IMR-90 (cell line): ENCODE measurements around the gene DIAPH1. TPM values are rescaled to one million over a fixed set of nuclear protein-coding genes. Genes with fewer than 3 reads are reported as not detected.
A peak's percentile ranks its signal among the peaks of the same experiment; 100 is the strongest.

Source experiments
- ATAC-seq: fragments of 200-7000 bp; cut with Tn5 transposase; 2 replicates; pipeline ENCODE4 v1.9.1; 2020; ENCODE audit warnings: low read depth, mild to moderate bottlenecking, moderate library complexity
- BruUV-seq: library from RNA; stranded (reverse); fragments of 400-500 nt; replicated peaks from 2 replicates; lab custom pipeline; 2021; lab: Mats Ljungman, UMichigan
- CTCF ChIA-PET: fragments of 300-600 bp; formaldehyde crosslinking; extraction: SDS; loops from one replicate; lab custom pipeline; 2021; ENCODE audit warnings: antibody characterized with exemption; lab: Yijun Ruan, JAX
- POLR2A ChIA-PET: fragments of 300-600 bp; sonication (Branson Sonifier 250); formaldehyde crosslinking; loops from one replicate; lab custom pipeline; 2022; ENCODE audit warnings: antibody characterized with exemption; ENCODE audit not compliant: unreplicated experiment; lab: Charles Lee
- DNase-seq: peaks from one replicate; pipeline ENCODE4 v3.0.0; 2013
- H2AFZ ChIP-seq: replicated peaks from 2 replicates; pipeline ENCODE3; 2013; ENCODE audit warnings: low read length, mild to moderate bottlenecking; ENCODE audit not compliant: poor library complexity
- H2AK5ac ChIP-seq: 2 replicates; pipeline ENCODE4 v1.6.1; 2013; ENCODE audit warnings: low read depth, low read length, inconsistent platforms
- H2AK9ac ChIP-seq: replicated peaks from 2 replicates; pipeline ENCODE3; 2013; ENCODE audit warnings: mild to moderate bottlenecking, low read depth, low read length, moderate library complexity; ENCODE audit not compliant: poor library complexity
- H2BK120ac ChIP-seq: 2 replicates; pipeline ENCODE4 v1.6.1; 2013; ENCODE audit warnings: low read depth, low read length, inconsistent platforms
- H2BK15ac ChIP-seq: 3 replicates; pipeline ENCODE4 v1.6.1; 2013; ENCODE audit warnings: low read depth, low read length, inconsistent platforms
- H2BK20ac ChIP-seq: 2 replicates; pipeline ENCODE4 v1.6.1; 2013; ENCODE audit warnings: low read depth, mild to moderate bottlenecking, inconsistent platforms, low read length, moderate library complexity
- H2BK5ac ChIP-seq: 2 replicates; pipeline ENCODE4 v1.6.1; 2013; ENCODE audit warnings: mild to moderate bottlenecking, low read depth, low read length, inconsistent platforms; ENCODE audit not compliant: poor library complexity, severe bottlenecking
- H3K14ac ChIP-seq: replicated peaks from 2 replicates; pipeline ENCODE4 v1.6.1; 2013; ENCODE audit warnings: low read depth, low read length, inconsistent platforms
- H3K18ac ChIP-seq: 2 replicates; pipeline ENCODE4 v1.6.1; 2013; ENCODE audit warnings: low read depth, low read length, control low read depth
- H3K23ac ChIP-seq: 2 replicates; pipeline ENCODE4 v1.6.1; 2013; ENCODE audit warnings: low read depth, low read length, inconsistent platforms
- H3K27ac ChIP-seq: 2 replicates; pipeline ENCODE4 v1.5.1; 2013; ENCODE audit warnings: mild to moderate bottlenecking, control low read depth, low read length; ENCODE audit not compliant: insufficient read depth
- H3K27me3 ChIP-seq: 2 replicates; pipeline ENCODE4 v1.6.1; 2013; ENCODE audit warnings: low read length; ENCODE audit not compliant: control insufficient read depth, insufficient read depth
- H3K36me3 ChIP-seq: 2 replicates; pipeline ENCODE4 v1.6.1; 2013; ENCODE audit warnings: low read length, mixed read lengths; ENCODE audit not compliant: control insufficient read depth, insufficient read depth
- H3K4ac ChIP-seq: 2 replicates; pipeline ENCODE4 v1.6.1; 2013; ENCODE audit warnings: low read depth, low read length, inconsistent platforms
- H3K4me1 ChIP-seq: 2 replicates; pipeline ENCODE4 v1.6.1; 2013; ENCODE audit warnings: low read length, mixed read lengths; ENCODE audit not compliant: control insufficient read depth, insufficient read depth
- H3K4me2 ChIP-seq: 2 replicates; pipeline ENCODE4 v1.6.1; 2013; ENCODE audit warnings: low read depth, mild to moderate bottlenecking, control low read depth, low read length, moderate library complexity
- H3K4me3 ChIP-seq: 2 replicates; pipeline ENCODE4 v1.5.1; 2013; ENCODE audit warnings: low read depth, mild to moderate bottlenecking, control low read depth, low read length, moderate library complexity; ENCODE audit not compliant: insufficient read depth
- H3K56ac ChIP-seq: 2 replicates; pipeline ENCODE4 v1.6.1; 2013; ENCODE audit warnings: low read length, inconsistent platforms; ENCODE audit not compliant: insufficient read depth; ENCODE audit errors: extremely low read depth
- H3K79me1 ChIP-seq, 2 experiments: 2 replicates each; pipeline ENCODE4 v1.6.1; 2013; ENCODE audit warnings: low read length in 2 of 2, inconsistent platforms in 1 of 2, low read depth in 1 of 2
- H3K9ac ChIP-seq: 2 replicates; pipeline ENCODE4 v1.6.1; 2013; ENCODE audit warnings: low read depth, low read length, control low read depth
- H3K9me1 ChIP-seq: 2 replicates; pipeline ENCODE4 v1.6.1; 2013; ENCODE audit warnings: low read length, inconsistent platforms; ENCODE audit not compliant: insufficient read depth
- H3K9me3 ChIP-seq: 2 replicates; pipeline ENCODE4 v1.6.1; 2013; ENCODE audit warnings: low read length; ENCODE audit not compliant: control insufficient read depth, insufficient read depth
- H4K20me1 ChIP-seq: 2 replicates; pipeline ENCODE4 v1.6.1; 2013; ENCODE audit warnings: low read length, inconsistent platforms; ENCODE audit not compliant: insufficient read depth
- H4K5ac ChIP-seq: 2 replicates; pipeline ENCODE4 v1.6.1; 2013; ENCODE audit warnings: mild to moderate bottlenecking, low read depth, low read length, control low read depth
- H4K8ac ChIP-seq, 2 experiments: 2 replicates each; pipeline ENCODE4 v1.6.1; 2013; ENCODE audit warnings: low read depth in 2 of 2, low read length in 2 of 2, control low read depth in 1 of 2, inconsistent platforms in 1 of 2
- H4K91ac ChIP-seq: 2 replicates; pipeline ENCODE4 v1.6.1; 2013; ENCODE audit warnings: low read depth, low read length, inconsistent platforms; ENCODE audit not compliant: insufficient read depth
- BHLHE40 ChIP-seq: fragments of 150-350 bp; IDR thresholded peaks from 2 replicates; pipeline ENCODE4 v1.6.1; 2016; ENCODE audit warnings: mild to moderate bottlenecking, low read depth, low read length
- CEBPB ChIP-seq: IDR thresholded peaks from 2 replicates; pipeline ENCODE4 v1.6.1; 2012; ENCODE audit warnings: low read depth, low read length, improper control_type of control experiment
- CTCF ChIP-seq: conservative IDR thresholded peaks from 2 replicates; pipeline ENCODE4 v1.5.1; 2012; ENCODE audit warnings: mild to moderate bottlenecking, low read depth, low read length, improper control_type of control experiment
- FOS ChIP-seq: fragments of 150-350 bp; IDR thresholded peaks from 2 replicates; pipeline ENCODE4 v1.6.1; 2016; ENCODE audit warnings: low read depth, low read length
- MAFK ChIP-seq: IDR thresholded peaks from 2 replicates; pipeline ENCODE4 v1.6.1; 2012; ENCODE audit warnings: low read depth, low read length, improper control_type of control experiment
- MAZ ChIP-seq: IDR thresholded peaks from 2 replicates; pipeline ENCODE4 v1.6.1; 2012; ENCODE audit warnings: low read depth, mild to moderate bottlenecking, low read length, improper control_type of control experiment, moderate library complexity, borderline replicate concordance
- MXI1 ChIP-seq: IDR thresholded peaks from 2 replicates; pipeline ENCODE4 v1.6.1; 2012; ENCODE audit warnings: low read depth, mild to moderate bottlenecking, low read length, moderate library complexity, borderline replicate concordance
- NFE2L2 ChIP-seq: fragments of 150-350 bp; IDR thresholded peaks from 2 replicates; pipeline ENCODE4 v1.6.1; 2016; ENCODE audit warnings: low read depth, mild to moderate bottlenecking, low read length
- POLR2A ChIP-seq: IDR thresholded peaks from 2 replicates; pipeline ENCODE4 v1.6.1; 2012; ENCODE audit warnings: mild to moderate bottlenecking, low read depth, low read length
- RAD21 ChIP-seq: IDR thresholded peaks from 2 replicates; pipeline ENCODE4 v1.6.1; 2012; ENCODE audit warnings: low read length, improper control_type of control experiment
- RCOR1 ChIP-seq: IDR thresholded peaks from 2 replicates; pipeline ENCODE4 v1.6.1; 2012; ENCODE audit warnings: mild to moderate bottlenecking, low read length, improper control_type of control experiment; ENCODE audit not compliant: insufficient replicate concordance
- RFX5 ChIP-seq: IDR thresholded peaks from 2 replicates; pipeline ENCODE4 v1.8.0; 2012; ENCODE audit warnings: low read depth, mild to moderate bottlenecking, low read length, moderate library complexity
- SMC3 ChIP-seq: fragments of 150-350 bp; IDR thresholded peaks from 2 replicates; pipeline ENCODE4 v1.6.1; 2016; ENCODE audit warnings: low read depth, mild to moderate bottlenecking, antibody characterized with exemption, low read length, moderate library complexity
- WGBS, 2 experiments: methylation state at CpG; one replicate each; pipeline versions ENCODE4 v1.1.5 to v1.1.7; 2013; ENCODE audit warnings: missing lambda C conversion rate in 2 of 2; ENCODE audit not compliant: insufficient read length in 1 of 2; ENCODE audit errors: extremely low coverage in 2 of 2; 5-methylcytosine and 5-hydroxymethylcytosine counted together
- dilution Hi-C: fragments of 300-500 bp; cut with HindIII; formaldehyde crosslinking; loops from one replicate; pipeline ENCODE4 v1.14.3; 2018; ENCODE audit warnings: low sequenced_read_pairs; ENCODE audit not compliant: unreplicated experiment
- in situ Hi-C: fragments of 300-500 bp; cut with MboI; formaldehyde crosslinking; loops from 3 replicates; pipeline ENCODE4 v1.14.3; 2019; ENCODE audit warnings: low sequenced_read_pairs, inconsistent platforms, mixed read lengths
- intact Hi-C: fragments of 100-400 bp; cut with micrococcal nuclease; formaldehyde crosslinking; loops from 2 replicates; pipeline ENCODE4 v1.10.0; 2022
- polyA plus RNA-seq, 3 experiments: library from polyadenylated mRNA; depleted of rRNA; stranded (reverse); fragments of >200 nt; gene quantifications; 2 replicates each; pipeline ENCODE4 v1.2.3, GENCODE V29; 2012; ENCODE audit warnings: low replicate concordance in 1 of 3
- total RNA-seq: library from RNA; depleted of rRNA; stranded (reverse); fragments of >200 nt; gene quantifications from 2 replicates; pipeline ENCODE4 v1.2.3, GENCODE V29; 2012
- TF ChIP-seq, protein P1 (sequence below): fragments of 150-350 bp; IDR thresholded peaks from 2 replicates; pipeline ENCODE4 v1.6.1; 2017; ENCODE audit warnings: mild to moderate bottlenecking, antibody characterized with exemption, low read length, low read depth

Gene DIAPH1
- total and polyA plus RNA-seq, 2 of the 4 experiments (the other 2 are of a cell fraction), result 12.0 to 37.4 TPM

GRCh38 chr5:141515946-141516671 is 102.7 kb downstream of the DIAPH1 start:
- Histone ChIP-seq H3K56ac (no peak overlapping the region), H2BK20ac (peak overlapping the region; percentile 53; the same call in 1 of the 2 replicates), H2BK120ac (peak overlapping the region; percentile 67; the same call in 1 of the 2 replicates), H3K36me3 (peaks cover 17% of the 10 kb centered on the region), H3K18ac (peak overlapping the region; percentile 14), H4K20me1 (no peaks in the 10 kb centered on the region), H2BK5ac (peak overlapping the region; percentile 10), H4K5ac (peak overlapping the region; percentile 50), H3K4me2 (no peak overlapping the region), H3K4me3 (no peak overlapping the region), H4K8ac (peak overlapping the region in 1 of 2 experiments; percentile 38; a peak in 1 of 4 replicates), H3K79me1 (peaks cover 12 to 61% of the 10 kb centered on the region in 2 experiments), H3K14ac (peak overlapping the region; percentile 44; the same call in 1 of the 2 replicates), H2AFZ (no peak overlapping the region), H3K9ac (no peak overlapping the region; the same call in 1 of the 2 replicates), H2AK5ac (peak overlapping the region; percentile 77; the same call in 1 of the 2 replicates), H3K27me3 (no peaks in the 10 kb centered on the region), H2AK9ac (peak overlapping the region; percentile 63), H2BK15ac (peak overlapping the region; percentile 20; the same call in 1 of the 3 replicates), H3K23ac (peak overlapping the region; percentile 80; the same call in 1 of the 2 replicates), H3K4ac (peak overlapping the region; percentile 81), H3K4me1 (peaks cover 58% of the 10 kb centered on the region), H3K9me3 (no peaks in the 10 kb centered on the region), H4K91ac (peak overlapping the region; percentile 34; the same call in 1 of the 2 replicates), H3K9me1 (peaks cover 43% of the 10 kb centered on the region), H3K27ac (peak overlapping the region; percentile 30; the same call in 1 of the 2 replicates)
- POLR2A ChIA-PET, result no interaction called here
- dilution Hi-C loops, result no loop called here
- no peak for ATAC-seq
- CTCF ChIA-PET, result interaction anchor here (1.6 to 1.8 kb wide), 2 partner anchors 41 to 48 kb away, joined by 4 to 6 read pairs; partner anchors contain the start of gene PCDHGC3
- intact Hi-C loops, result no loop called here
- in situ Hi-C loops, result no loop called here
- WGBS, 2 experiments, result 60% methylated on average over 1 of the region's 4 CpGs; no CpG with 5 or more reads in 1 of the 2 experiments
- DNase-seq, result no peak
- BruUV-seq, result no TSS peak
- TF ChIP-seq RFX5 (no peak), RAD21 (no peak), SMC3 (no peak), MAZ (no peak), NFE2L2 (no peak), FOS (no peak), RCOR1 (no peak), BHLHE40 (no peak), MXI1 (no peak), MAFK (no peak), CEBPB (no peak), POLR2A (no peak), CTCF (no peak)
- TF ChIP-seq, protein P1, sequence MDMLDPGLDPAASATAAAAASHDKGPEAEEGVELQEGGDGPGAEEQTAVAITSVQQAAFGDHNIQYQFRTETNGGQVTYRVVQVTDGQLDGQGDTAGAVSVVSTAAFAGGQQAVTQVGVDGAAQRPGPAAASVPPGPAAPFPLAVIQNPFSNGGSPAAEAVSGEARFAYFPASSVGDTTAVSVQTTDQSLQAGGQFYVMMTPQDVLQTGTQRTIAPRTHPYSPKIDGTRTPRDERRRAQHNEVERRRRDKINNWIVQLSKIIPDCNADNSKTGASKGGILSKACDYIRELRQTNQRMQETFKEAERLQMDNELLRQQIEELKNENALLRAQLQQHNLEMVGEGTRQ, result no peak
